ENCODE results near the gene CASZ1.

The CASZ1 gene

DNA sequence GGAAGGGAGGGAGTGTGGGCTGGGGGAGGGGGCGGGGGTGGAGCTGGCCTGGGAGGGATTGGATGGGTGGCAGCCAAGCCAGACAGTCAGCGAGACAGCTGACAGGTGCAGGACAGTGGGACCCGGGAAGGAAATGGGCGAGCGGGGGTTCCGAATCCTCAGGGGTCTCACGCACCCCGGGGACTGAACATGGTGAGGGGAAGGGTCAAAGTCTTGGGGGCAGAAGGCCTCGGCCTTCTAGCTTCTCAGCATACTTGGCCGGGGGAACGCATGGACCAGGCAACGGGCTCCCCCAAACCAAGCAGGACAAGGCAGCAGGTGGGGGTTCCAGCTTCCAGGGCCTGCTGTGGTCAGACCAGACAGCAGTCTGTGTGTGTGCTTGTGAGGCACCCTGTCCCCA, 23.1 kb downstream of the CASZ1 start:
- H3K79me2 ChIP-seq (ENCODE audit: insufficient read depth, low read length) = no peaks in the 10 kb centered on the region
- no peak overlapping the region for H3K4me2 ChIP-seq (ENCODE audit: low read depth, low read length, poor library complexity, severe bottlenecking)
- H3K27ac ChIP-seq (ENCODE audit: low read depth, low read length) = no peak overlapping the region
- no peaks in the 10 kb centered on the region for H3K9me2 ChIP-seq (replicated peaks; ENCODE audit: insufficient read depth, low read length)
- no peaks in the 10 kb centered on the region for H3F3A ChIP-seq (ENCODE audit: insufficient read depth)
- no peaks in the 10 kb centered on the region for H3K27me3 ChIP-seq (ENCODE audit: low read length)
- no peaks in the 10 kb centered on the region for H3K36me3 ChIP-seq (ENCODE audit: low read length)
- no peak overlapping the region for H2AFZ ChIP-seq (ENCODE audit: low read depth, low read length, severe bottlenecking)
- TF ChIP-seq, protein P1, sequence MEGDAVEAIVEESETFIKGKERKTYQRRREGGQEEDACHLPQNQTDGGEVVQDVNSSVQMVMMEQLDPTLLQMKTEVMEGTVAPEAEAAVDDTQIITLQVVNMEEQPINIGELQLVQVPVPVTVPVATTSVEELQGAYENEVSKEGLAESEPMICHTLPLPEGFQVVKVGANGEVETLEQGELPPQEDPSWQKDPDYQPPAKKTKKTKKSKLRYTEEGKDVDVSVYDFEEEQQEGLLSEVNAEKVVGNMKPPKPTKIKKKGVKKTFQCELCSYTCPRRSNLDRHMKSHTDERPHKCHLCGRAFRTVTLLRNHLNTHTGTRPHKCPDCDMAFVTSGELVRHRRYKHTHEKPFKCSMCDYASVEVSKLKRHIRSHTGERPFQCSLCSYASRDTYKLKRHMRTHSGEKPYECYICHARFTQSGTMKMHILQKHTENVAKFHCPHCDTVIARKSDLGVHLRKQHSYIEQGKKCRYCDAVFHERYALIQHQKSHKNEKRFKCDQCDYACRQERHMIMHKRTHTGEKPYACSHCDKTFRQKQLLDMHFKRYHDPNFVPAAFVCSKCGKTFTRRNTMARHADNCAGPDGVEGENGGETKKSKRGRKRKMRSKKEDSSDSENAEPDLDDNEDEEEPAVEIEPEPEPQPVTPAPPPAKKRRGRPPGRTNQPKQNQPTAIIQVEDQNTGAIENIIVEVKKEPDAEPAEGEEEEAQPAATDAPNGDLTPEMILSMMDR (IDR thresholded peaks at IDR 0.05; ENCODE audit: insufficient read depth, low read length, poor library complexity, severe bottlenecking) = no peak
- TF ChIP-seq EZH2phosphoT487 (conservative IDR thresholded peaks at IDR 0.05; ENCODE audit: low read length) = no peak
- H3K4me3 ChIP-seq (ENCODE audit: insufficient read depth, low read length, poor library complexity, severe bottlenecking) = no peak overlapping the region
- H3K9ac ChIP-seq (ENCODE audit: low read length) = no peak overlapping the region
- H4K20me1 ChIP-seq (ENCODE audit: low read depth, low read length) = no peaks in the 10 kb centered on the region
- H3K9me3 ChIP-seq (ENCODE audit: insufficient read depth, low read length) = no peaks in the 10 kb centered on the region

DNA sequence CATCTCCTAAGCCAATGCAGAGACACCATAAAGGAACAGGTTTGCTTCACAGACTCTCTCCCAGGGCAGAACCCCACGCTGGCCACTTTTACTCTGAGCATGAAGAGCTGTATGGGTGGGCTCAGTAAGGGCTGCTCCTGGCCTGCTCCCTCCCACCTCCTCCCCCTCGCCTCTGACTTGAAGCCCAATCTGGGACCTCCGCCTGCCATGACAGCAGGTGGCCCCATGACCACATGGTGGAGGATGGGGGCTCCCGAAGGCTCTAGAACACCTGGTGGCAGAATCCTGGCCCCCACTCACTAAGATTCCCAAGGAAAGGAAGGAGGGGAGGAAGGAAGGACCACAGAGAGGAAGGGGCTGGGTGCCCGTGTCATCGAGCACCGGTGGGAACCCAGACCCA, 23.7 kb downstream of the CASZ1 start:
- Histone ChIP-seq H3K79me2 (ENCODE audit: insufficient read depth, low read length) (no peaks in the 10 kb centered on the region), H3K9ac (ENCODE audit: low read length) (no peak overlapping the region), H3K27me3 (ENCODE audit: low read length) (no peaks in the 10 kb centered on the region), H3K9me2 (replicated peaks; ENCODE audit: insufficient read depth, low read length) (no peaks in the 10 kb centered on the region), H3K4me2 (ENCODE audit: low read depth, low read length, poor library complexity, severe bottlenecking) (no peak overlapping the region), H2AFZ (ENCODE audit: low read depth, low read length, severe bottlenecking) (no peak overlapping the region), H3K36me3 (ENCODE audit: low read length) (no peaks in the 10 kb centered on the region), H3K4me3 (ENCODE audit: insufficient read depth, low read length, poor library complexity, severe bottlenecking) (no peak overlapping the region), H3K9me3 (ENCODE audit: insufficient read depth, low read length) (no peaks in the 10 kb centered on the region), H3F3A (ENCODE audit: insufficient read depth) (no peaks in the 10 kb centered on the region), H3K27ac (ENCODE audit: low read depth, low read length) (no peak overlapping the region), H4K20me1 (ENCODE audit: low read depth, low read length) (no peaks in the 10 kb centered on the region)
- TF ChIP-seq EZH2phosphoT487 (conservative IDR thresholded peaks at IDR 0.05; ENCODE audit: low read length) = no peak
- TF ChIP-seq, protein P1 (IDR thresholded peaks at IDR 0.05; ENCODE audit: insufficient read depth, low read length, poor library complexity, severe bottlenecking) = no peak

DNA sequence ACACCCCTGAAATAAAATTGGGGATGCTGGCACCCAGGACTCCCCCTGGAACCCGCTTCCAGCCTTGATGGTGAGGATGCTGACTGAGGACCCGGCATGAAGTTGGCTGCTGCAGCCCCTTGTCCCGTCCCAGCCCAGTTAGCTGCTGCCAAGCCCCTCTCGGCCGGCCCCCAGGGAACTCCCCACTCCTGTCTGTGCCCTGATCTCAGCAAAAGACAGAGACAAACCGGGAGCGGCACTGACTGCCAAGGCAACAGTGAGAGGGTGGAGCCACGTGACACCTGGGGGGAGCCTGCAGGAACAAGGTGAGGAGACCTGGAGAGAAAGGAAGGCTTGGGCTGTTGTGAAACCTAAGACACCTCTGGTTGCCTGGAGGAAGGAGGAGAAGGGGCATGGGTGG, 24.7 kb downstream of the CASZ1 start:
- Histone ChIP-seq H3K27me3 (ENCODE audit: low read length) (no peaks in the 10 kb centered on the region), H3K9me3 (ENCODE audit: insufficient read depth, low read length) (no peaks in the 10 kb centered on the region), H3K27ac (ENCODE audit: low read depth, low read length) (no peak overlapping the region), H3K9me2 (replicated peaks; ENCODE audit: insufficient read depth, low read length) (no peaks in the 10 kb centered on the region), H3K36me3 (ENCODE audit: low read length) (no peaks in the 10 kb centered on the region), H3K79me2 (ENCODE audit: insufficient read depth, low read length) (no peaks in the 10 kb centered on the region), H2AFZ (ENCODE audit: low read depth, low read length, severe bottlenecking) (no peak overlapping the region), H3K4me2 (ENCODE audit: low read depth, low read length, poor library complexity, severe bottlenecking) (no peak overlapping the region), H3F3A (ENCODE audit: insufficient read depth) (no peaks in the 10 kb centered on the region), H4K20me1 (ENCODE audit: low read depth, low read length) (no peaks in the 10 kb centered on the region), H3K4me3 (ENCODE audit: insufficient read depth, low read length, poor library complexity, severe bottlenecking) (no peak overlapping the region), H3K9ac (ENCODE audit: low read length) (no peak overlapping the region)
- TF ChIP-seq, protein P1 (IDR thresholded peaks at IDR 0.05; ENCODE audit: insufficient read depth, low read length, poor library complexity, severe bottlenecking) = no peak
- TF ChIP-seq EZH2phosphoT487 (conservative IDR thresholded peaks at IDR 0.05; ENCODE audit: low read length) = no peak
